ENCODE data around the gene TRIM71.
"Not testable (repeated sequence)": the region's sequence is repeated elsewhere in the genome, so short reads cannot be mapped to it uniquely, and the experiment has no call there.

Gene TRIM71

DNA sequence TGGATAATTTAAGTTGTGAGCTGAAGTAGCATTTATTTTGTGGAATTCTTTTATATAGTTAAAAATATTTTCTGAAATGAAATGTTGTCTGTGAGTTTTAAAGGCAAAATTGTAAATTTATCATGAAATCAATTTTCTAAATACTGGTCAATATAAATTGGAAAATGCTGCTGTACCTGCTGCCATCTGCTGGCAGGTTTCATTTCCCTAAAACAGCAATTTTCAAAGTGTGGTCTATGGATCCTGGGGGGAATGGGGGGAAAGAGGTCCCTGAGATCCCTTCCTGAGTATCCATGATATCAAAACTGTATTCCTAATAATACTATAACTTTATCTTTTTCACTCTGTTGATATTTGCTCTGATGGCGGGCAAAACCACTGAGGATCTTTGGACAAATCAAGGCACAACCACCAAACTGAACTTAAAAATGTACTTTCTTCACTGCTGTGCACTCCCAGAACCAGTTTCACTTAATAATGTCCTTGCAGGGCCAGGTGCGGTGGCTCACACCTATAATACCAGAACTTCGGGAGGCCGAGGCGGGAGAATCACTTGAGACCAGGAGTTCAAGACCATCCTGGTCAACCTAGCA is 116.4 kb downstream of the TRIM71 start:
- DNase-seq (ENCODE audit: low read depth in 2 of 2), result no peak

DNA sequence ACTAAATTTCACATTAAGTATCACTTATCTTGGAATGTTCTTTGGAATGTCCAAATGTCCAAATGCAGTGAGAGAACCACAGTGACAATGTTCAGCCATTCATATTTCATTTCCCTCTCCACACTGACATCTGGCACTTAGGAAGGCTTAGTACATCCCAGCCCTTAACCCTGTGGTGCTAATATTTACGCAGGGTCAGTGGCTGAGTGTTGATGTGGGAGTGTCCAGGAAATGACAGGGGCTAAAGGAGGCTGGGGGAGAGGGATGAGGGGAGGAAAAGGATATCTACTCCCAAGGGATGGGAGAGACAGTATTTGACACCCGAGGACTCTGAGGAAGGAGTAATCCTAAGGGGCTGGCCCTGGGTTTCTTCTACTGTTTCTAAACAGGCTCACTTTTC is 119.5 kb downstream of the TRIM71 start:
- DNase-seq (ENCODE audit: low read depth in 2 of 2), result no peak

DNA sequence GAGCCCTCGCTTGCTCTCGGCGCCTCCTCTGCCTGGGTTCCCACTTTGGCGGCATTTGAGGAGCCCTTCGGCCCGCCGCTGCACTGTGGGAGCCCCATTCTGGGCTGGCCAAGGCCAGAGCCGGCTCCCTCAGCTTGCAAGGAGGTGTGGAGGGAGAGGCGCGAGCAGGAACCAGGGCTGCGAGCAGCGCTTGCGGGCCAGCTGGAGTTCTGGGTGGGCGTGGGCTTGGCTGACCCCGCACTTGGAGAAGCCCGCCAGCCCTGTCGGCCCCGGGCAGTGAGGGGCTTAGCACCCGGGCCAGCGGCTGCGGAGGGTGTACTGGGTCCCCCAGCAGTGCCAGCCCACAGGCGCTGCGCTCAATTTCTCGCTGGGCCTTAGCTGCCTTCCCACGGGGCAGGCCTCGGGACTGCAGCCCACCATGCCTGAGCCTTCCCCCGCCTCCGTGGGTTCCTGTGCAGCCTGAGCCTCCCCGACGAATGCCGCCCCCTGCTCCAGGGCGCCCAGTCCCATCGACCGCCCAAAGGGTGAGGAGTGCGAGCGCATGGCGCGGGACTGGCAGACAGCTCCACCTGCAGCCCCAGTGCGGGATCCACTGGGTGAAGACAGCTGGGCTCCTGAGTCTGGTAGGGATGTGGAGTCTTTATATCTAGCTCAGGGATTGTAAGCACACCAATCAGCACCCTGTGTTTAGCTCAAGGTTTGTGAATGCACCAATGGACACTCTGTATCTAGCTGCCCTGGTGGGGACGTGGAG is 121.9 kb downstream of the TRIM71 start:
- not testable (repeated sequence) for DNase-seq (ENCODE audit: low read depth in 2 of 2)

DNA sequence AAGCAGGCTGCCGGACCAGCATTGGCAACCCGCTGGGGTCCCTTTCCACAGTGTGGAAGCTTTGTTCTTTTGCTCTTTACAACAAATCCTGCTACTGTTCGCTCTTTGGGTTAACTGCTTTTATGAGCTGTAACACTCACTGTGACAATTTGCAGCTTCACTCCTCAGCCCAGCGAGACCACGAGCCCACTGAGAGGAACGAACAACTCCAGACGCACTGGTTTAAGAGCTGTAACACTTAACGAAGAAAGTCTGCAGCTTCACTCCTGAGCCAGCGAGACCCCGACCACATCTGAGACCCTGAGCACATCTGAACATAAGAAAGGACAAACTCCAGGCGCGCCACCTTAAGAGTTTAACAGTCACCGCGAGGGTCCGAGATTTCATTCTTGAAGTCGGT is 122.9 kb downstream of the TRIM71 start:
- DNase-seq (ENCODE audit: low read depth in 2 of 2), result no peak

DNA sequence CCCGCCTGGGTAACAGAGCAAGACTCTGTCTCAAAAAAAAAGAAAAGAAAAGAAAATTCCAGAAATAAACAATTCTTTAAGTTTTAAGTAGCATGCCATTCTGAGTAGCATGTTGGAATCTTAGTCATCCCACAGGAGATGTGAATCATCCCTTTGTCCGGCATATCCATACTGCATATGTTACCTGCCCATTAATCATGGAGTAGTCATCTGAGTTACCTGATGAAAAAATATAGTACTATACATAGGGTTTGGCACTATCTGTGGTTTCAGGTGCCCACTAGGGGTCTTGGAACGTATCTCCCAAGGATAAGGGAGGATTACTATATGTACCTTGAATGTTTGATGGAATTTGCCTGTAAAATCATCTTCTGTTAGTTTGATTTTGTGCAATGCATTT is 127.3 kb downstream of the TRIM71 start:
- no peak for DNase-seq (ENCODE audit: low read depth in 2 of 2)

DNA sequence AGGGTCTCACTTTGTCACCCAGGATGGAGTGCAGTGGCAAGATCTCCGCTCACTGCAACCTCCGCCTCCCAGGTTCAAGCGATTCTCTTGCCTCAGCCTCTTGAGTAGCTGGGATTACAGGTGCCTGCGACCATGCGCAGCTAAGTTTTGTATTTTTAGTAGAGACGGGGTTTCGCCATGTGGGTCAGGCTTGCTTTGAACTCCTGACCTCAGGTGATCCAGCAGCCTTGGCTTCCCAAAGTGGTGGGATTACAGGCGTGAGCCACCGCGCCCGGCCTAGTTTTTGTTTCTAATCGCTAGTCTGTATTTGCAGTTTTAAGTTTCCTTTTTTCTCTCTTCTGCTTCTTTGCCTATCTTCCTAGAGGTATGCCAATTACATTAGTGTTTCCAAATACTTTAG is 127.8 kb downstream of the TRIM71 start:
- DNase-seq (ENCODE audit: low read depth in 2 of 2), result not testable (repeated sequence)

DNA sequence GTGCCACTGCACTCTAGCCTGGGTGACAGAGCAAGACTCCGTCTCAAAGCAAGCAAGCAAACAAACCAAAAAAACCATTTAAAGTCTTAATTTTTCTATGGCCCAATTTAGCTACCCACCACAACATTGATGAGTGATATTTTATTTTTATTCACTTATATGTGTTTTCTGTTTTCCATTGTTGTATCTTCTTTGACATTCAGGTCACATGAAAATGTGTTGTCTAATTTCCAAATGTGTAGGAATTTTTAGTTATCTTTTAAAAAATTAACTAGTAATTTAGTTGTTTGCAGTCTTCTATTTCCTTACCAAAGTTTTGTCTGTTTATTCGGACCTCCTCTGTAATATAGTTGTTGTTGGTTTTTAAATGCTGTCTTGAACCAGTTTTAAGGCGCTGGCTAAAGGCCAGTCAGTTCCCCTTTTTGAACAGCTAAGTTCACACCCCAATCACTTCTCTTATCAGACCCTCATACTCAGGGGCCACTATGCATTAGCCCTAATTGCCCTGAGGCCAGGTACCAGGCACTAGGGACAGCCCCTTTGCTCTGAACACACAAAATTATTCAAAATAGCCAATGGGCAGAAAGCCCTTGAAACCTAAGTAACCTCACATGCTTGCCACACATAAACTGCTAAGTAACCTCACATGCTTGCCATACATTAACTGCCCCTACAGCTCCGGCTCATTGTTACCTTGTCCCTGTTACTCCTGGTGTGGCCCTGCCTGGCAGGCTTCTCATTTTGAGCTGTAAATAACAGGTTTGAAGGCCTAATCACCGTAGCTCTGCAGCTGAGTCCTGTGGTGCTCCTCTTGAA is 129.4 kb downstream of the TRIM71 start:
- no peak for DNase-seq (ENCODE audit: low read depth in 2 of 2)

All from stimulated activated CD8-positive, alpha-beta memory T cell treated with anti-CD3 and anti-CD28 coated beads, Interleukin-7, amount 100 ng/mL, for 4 hours (primary cell).